AG04449 (cell line): ENCODE data around the gene RNASEH2B.

ENCODE experiments used
- CTCF ChIA-PET: fragments of 350-600 bp; formaldehyde crosslinking; extraction: SDS; loops from one replicate; lab custom pipeline; 2021; ENCODE audit warnings: antibody characterized with exemption; lab: Yijun Ruan, JAX
- POLR2A ChIA-PET: fragments of 400-600, 350-600 bp; formaldehyde crosslinking; extraction: SDS; loops from one replicate; lab custom pipeline; 2020; ENCODE audit warnings: antibody characterized with exemption, inconsistent platforms; lab: Yijun Ruan, JAX
- DNase-seq: peaks from one replicate; pipeline ENCODE4 v3.0.0-alpha.2; 2010; ENCODE audit warnings: low read depth, low spot score
- H3K4me3 ChIP-seq: 2 replicates; pipeline ENCODE4 v1.5.1; 2011; ENCODE audit warnings: low read depth, mild to moderate bottlenecking, control low read depth, low read length
- TF ChIP-seq, protein P1 (sequence below): IDR thresholded peaks from one replicate; pipeline ENCODE4 v1.5.1; 2011; ENCODE audit warnings: mild to moderate bottlenecking, moderate library complexity, low read length, control low read depth, inconsistent platforms; ENCODE audit not compliant: insufficient read depth; ENCODE audit errors: missing control alignments

RNASEH2B gene

DNA sequence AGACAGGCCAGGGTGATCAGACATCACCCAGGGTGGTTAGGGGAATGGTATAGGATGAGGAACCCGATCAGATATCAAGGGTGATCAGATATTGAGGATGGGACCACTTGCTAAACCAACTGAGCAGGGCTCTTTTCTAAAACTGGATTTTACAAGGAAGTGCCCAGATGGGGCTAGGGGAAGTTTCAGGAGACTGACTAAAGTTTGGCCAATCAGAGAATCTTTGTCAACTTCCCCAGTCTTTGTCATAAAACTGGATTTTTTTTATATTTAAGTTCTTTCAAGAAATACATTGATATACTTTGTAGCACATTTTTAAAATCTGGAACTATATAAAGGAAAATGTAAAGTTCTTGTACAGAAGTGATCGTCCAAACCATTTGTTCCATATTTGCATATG is 35.6 kb upstream of the RNASEH2B start:
- CTCF ChIA-PET = no interaction called here
- POLR2A ChIA-PET = no interaction called here
- no peak overlapping the region for H3K4me3 ChIP-seq
- DNase-seq = no peak
- TF ChIP-seq, protein P1, sequence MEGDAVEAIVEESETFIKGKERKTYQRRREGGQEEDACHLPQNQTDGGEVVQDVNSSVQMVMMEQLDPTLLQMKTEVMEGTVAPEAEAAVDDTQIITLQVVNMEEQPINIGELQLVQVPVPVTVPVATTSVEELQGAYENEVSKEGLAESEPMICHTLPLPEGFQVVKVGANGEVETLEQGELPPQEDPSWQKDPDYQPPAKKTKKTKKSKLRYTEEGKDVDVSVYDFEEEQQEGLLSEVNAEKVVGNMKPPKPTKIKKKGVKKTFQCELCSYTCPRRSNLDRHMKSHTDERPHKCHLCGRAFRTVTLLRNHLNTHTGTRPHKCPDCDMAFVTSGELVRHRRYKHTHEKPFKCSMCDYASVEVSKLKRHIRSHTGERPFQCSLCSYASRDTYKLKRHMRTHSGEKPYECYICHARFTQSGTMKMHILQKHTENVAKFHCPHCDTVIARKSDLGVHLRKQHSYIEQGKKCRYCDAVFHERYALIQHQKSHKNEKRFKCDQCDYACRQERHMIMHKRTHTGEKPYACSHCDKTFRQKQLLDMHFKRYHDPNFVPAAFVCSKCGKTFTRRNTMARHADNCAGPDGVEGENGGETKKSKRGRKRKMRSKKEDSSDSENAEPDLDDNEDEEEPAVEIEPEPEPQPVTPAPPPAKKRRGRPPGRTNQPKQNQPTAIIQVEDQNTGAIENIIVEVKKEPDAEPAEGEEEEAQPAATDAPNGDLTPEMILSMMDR = no peak

DNA sequence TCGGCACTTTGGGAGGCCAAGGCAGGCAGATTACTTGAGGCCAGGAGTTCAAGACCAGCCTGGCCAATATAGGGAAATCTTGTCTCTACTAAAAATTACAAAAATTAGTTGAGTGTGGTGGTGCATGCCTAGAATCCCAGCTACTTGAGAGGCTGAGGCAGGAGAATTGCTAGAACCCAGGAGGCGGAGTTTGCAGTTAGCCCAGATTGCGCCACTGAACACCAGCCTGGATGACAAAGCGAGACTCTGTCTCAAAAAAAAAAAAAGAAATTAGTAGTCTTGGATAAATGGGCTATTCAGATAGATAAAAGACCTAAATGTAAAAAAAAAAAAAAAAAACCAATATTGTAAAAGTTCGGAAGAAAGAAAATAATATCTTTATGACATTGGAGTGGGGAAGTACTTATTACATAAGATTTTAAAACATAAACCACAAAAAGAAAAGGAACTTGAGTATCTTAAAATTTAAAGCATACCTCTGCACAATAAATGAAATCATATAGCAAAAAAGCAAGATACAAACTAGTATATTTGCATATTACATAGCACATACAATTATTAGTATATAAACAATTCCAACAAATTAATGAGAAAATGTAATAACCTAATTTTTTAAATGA is 26.7 kb upstream of the RNASEH2B start:
- POLR2A ChIA-PET = no interaction called here
- no peak overlapping the region for H3K4me3 ChIP-seq
- DNase-seq = no peak
- TF ChIP-seq, protein P1 = no peak
- CTCF ChIA-PET = no interaction called here

GRCh38 chr13:50883728-50884127 is 25.9 kb upstream of the RNASEH2B start:
- CTCF ChIA-PET = no interaction called here
- POLR2A ChIA-PET = no interaction called here

GRCh38 chr13:50884265-50884664 is 25.3 kb upstream of the RNASEH2B start:
- POLR2A ChIA-PET = no interaction called here
- CTCF ChIA-PET = no interaction called here
- DNase-seq = no peak
- TF ChIP-seq, protein P1 = no peak
- H3K4me3 ChIP-seq = no peak overlapping the region

More at GRCh38 chr13:50883728-50884127, 25.9 kb upstream of the RNASEH2B start:
- DNase-seq = no peak
- no peak overlapping the region for H3K4me3 ChIP-seq
- TF ChIP-seq, protein P1 = no peak

GRCh38 chr13:50887151-50887550 is 22.4 kb upstream of the RNASEH2B start:
- TF ChIP-seq, protein P1 = no peak
- no peak for DNase-seq
- ChIA-PET POLR2A (no interaction called here), CTCF (no interaction called here)
- H3K4me3 ChIP-seq = no peak overlapping the region

GRCh38 chr13:50888362-50888761 is 21.2 kb upstream of the RNASEH2B start:
- H3K4me3 ChIP-seq = no peak overlapping the region
- ChIA-PET POLR2A (no interaction called here), CTCF (interaction anchor here (1.0 kb wide), 1 partner anchor 912 kb away, joined by 3 read pairs; no protein-coding TSS in a partner anchor)
- no peak for DNase-seq
- TF ChIP-seq, protein P1 = no peak
